Endothelial cell (in vitro differentiated cells): Measurements from ENCODE around the gene HDC. TPM values are rescaled to one million over a fixed set of nuclear protein-coding genes. Genes with fewer than 3 reads are reported as not detected.

Experiments used
- DNase-seq: peaks from one replicate; pipeline ENCODE4 v3.0.0; 2021; ENCODE audit warnings: low spot score
- H3K27ac Mint-ChIP-seq: one replicate; pipeline ENCODE4 v1.8.0; 2021; ENCODE audit warnings: mixed read lengths, inconsistent platforms; ENCODE audit not compliant: unreplicated experiment
- H3K27me3 Mint-ChIP-seq: one replicate; pipeline ENCODE4 v1.8.0; 2021; ENCODE audit warnings: mild to moderate bottlenecking, moderate library complexity, mixed read lengths, inconsistent platforms; ENCODE audit not compliant: unreplicated experiment
- H3K36me3 Mint-ChIP-seq: one replicate; pipeline ENCODE4 v1.8.0; 2021; ENCODE audit warnings: mild to moderate bottlenecking, low read depth, mixed read lengths, inconsistent platforms; ENCODE audit not compliant: unreplicated experiment
- H3K4me1 Mint-ChIP-seq: one replicate; pipeline ENCODE4 v1.8.0; 2021; ENCODE audit warnings: mild to moderate bottlenecking, mixed read lengths, inconsistent platforms; ENCODE audit not compliant: unreplicated experiment
- H3K4me3 Mint-ChIP-seq: one replicate; pipeline ENCODE4 v1.8.0; 2021; ENCODE audit warnings: mild to moderate bottlenecking, mixed read lengths, inconsistent platforms; ENCODE audit not compliant: unreplicated experiment
- H3K9me3 Mint-ChIP-seq: one replicate; pipeline ENCODE4 v1.8.0; 2021; ENCODE audit warnings: mixed read lengths, inconsistent platforms; ENCODE audit not compliant: unreplicated experiment
- CTCF ChIP-seq: fragments of 200-600 bp; sonication (generic); IDR thresholded peaks from one replicate; pipeline ENCODE4 v1.5.0; 2021; ENCODE audit warnings: antibody characterized with exemption; ENCODE audit not compliant: unreplicated experiment
- total RNA-seq: library from RNA; stranded (reverse); fragmentation: NEBNext Ultra II Directional; extraction: Animal tissue kit (Norgen Biotek cat#: 25700); gene quantifications from one replicate; pipeline ENCODE4 v1.2.1, GENCODE V29; 2021; ENCODE audit not compliant: unreplicated experiment

The HDC gene
- total RNA-seq, 1 donor from 2014 or later = not detected

- peaks cover 2% of the 10 kb centered on the region for H3K27me3 Mint-ChIP-seq
- no peak overlapping the region for H3K4me3 Mint-ChIP-seq
- no peak overlapping the region for H3K27ac Mint-ChIP-seq
- TF ChIP-seq CTCF = no peak
- no peak for DNase-seq
- H3K4me1 Mint-ChIP-seq = peaks cover 4% of the 10 kb centered on the region
- H3K9me3 Mint-ChIP-seq = no peaks in the 10 kb centered on the region
- no peaks in the 10 kb centered on the region for H3K36me3 Mint-ChIP-seq
Measured at GRCh38 chr15:50267577-50267976, 2.1 kb upstream of the HDC start.

GRCh38 chr15:50262533-50262932 is 3.0 kb downstream of the HDC start:
- H3K36me3 Mint-ChIP-seq = no peaks in the 10 kb centered on the region
- H3K4me3 Mint-ChIP-seq = no peak overlapping the region
- H3K27ac Mint-ChIP-seq = no peak overlapping the region
- no peaks in the 10 kb centered on the region for H3K9me3 Mint-ChIP-seq
- no peak for TF ChIP-seq CTCF
- H3K4me1 Mint-ChIP-seq = peaks cover 10% of the 10 kb centered on the region
- peaks cover 2% of the 10 kb centered on the region for H3K27me3 Mint-ChIP-seq
- no peak for DNase-seq

- Mint-ChIP-seq H3K9me3 (no peaks in the 10 kb centered on the region), H3K27ac (no peak overlapping the region), H3K4me1 (peaks cover 10% of the 10 kb centered on the region), H3K27me3 (peaks cover 2% of the 10 kb centered on the region), H3K4me3 (no peak overlapping the region), H3K36me3 (no peaks in the 10 kb centered on the region)
- no peak for TF ChIP-seq CTCF
- no peak for DNase-seq
Measured at GRCh38 chr15:50261981-50262380, 3.5 kb downstream of the HDC start.

GRCh38 chr15:50260969-50261496 is 4.5 kb downstream of the HDC start:
- Mint-ChIP-seq H3K9me3 (no peaks in the 10 kb centered on the region), H3K4me1 (peaks cover 10% of the 10 kb centered on the region)

More at GRCh38 chr15:50260969-50261496, 4.5 kb downstream of the HDC start:
- Mint-ChIP-seq H3K27me3 (peaks cover 2% of the 10 kb centered on the region), H3K4me3 (no peak overlapping the region), H3K27ac (no peak overlapping the region), H3K36me3 (no peaks in the 10 kb centered on the region)
- no peak for DNase-seq
- no peak for TF ChIP-seq CTCF
